ENCODE data around the gene KIF11. TPM values are rescaled to one million over a fixed set of nuclear protein-coding genes. Genes with fewer than 3 reads are reported as not detected.

Gene KIF11
- total RNA-seq, 1 donor from 2014 or later: 5.7 TPM

- no peak for TF ChIP-seq CTCF (IDR thresholded peaks at IDR 0.05; ENCODE audit: insufficient read depth, low read length, poor library complexity, severe bottlenecking)
- Histone ChIP-seq H3K27me3 (ENCODE audit: control insufficient read depth, insufficient read depth, low read length) (no peaks in the 10 kb centered on the region), H3K4me3 (ENCODE audit: low read depth, low read length) (no peak overlapping the region)
These were observed 85.3 kb downstream of the KIF11 start for GRCh38 chr10:92678206-92678605.

GRCh38 chr10:92681306-92681834 is 88.4 kb downstream of the KIF11 start:
- Histone ChIP-seq H3K27me3 (ENCODE audit: control insufficient read depth, insufficient read depth, low read length) (no peaks in the 10 kb centered on the region), H3K36me3 (ENCODE audit: control insufficient read depth, insufficient read depth, low read length) (no peaks in the 10 kb centered on the region), H3K4me3 (ENCODE audit: low read depth, low read length) (no peak overlapping the region)
- TF ChIP-seq CTCF (IDR thresholded peaks at IDR 0.05; ENCODE audit: insufficient read depth, low read length, poor library complexity, severe bottlenecking): no peak
- no peak for DNase-seq (ENCODE audit: low read depth)

More at GRCh38 chr10:92678206-92678605, 85.3 kb downstream of the KIF11 start:
- DNase-seq (ENCODE audit: low read depth): no peak
- no peaks in the 10 kb centered on the region for H3K36me3 ChIP-seq (ENCODE audit: control insufficient read depth, insufficient read depth, low read length)

GRCh38 chr10:92688573-92688926 is 95.6 kb downstream of the KIF11 start:
- TF ChIP-seq CTCF (IDR thresholded peaks at IDR 0.05; ENCODE audit: insufficient read depth, low read length, poor library complexity, severe bottlenecking): no peak
- Histone ChIP-seq H3K36me3 (ENCODE audit: control insufficient read depth, insufficient read depth, low read length) (no peaks in the 10 kb centered on the region), H3K4me3 (ENCODE audit: low read depth, low read length) (peak overlapping the region; percentile 80), H3K27me3 (ENCODE audit: control insufficient read depth, insufficient read depth, low read length) (peaks cover 13% of the 10 kb centered on the region)
- no peak for DNase-seq (ENCODE audit: low read depth)

GRCh38 chr10:92688927-92689662 is 96.2 kb downstream of the KIF11 start:
- no peaks in the 10 kb centered on the region for H3K36me3 ChIP-seq (ENCODE audit: control insufficient read depth, insufficient read depth, low read length)
- peak overlapping the region; percentile 80 for H3K4me3 ChIP-seq (ENCODE audit: low read depth, low read length)
- peaks cover 13% of the 10 kb centered on the region for H3K27me3 ChIP-seq (ENCODE audit: control insufficient read depth, insufficient read depth, low read length)
- DNase-seq (ENCODE audit: low read depth): no peak
- TF ChIP-seq CTCF (IDR thresholded peaks at IDR 0.05; ENCODE audit: insufficient read depth, low read length, poor library complexity, severe bottlenecking): peak; percentile 37

- TF ChIP-seq CTCF (IDR thresholded peaks at IDR 0.05; ENCODE audit: insufficient read depth, low read length, poor library complexity, severe bottlenecking): no peak
- DNase-seq (ENCODE audit: low read depth): no peak
- Histone ChIP-seq H3K4me3 (ENCODE audit: low read depth, low read length) (peak within 1 kb of the TSS; percentile 80), H3K27me3 (ENCODE audit: control insufficient read depth, insufficient read depth, low read length) (peaks cover 13% of the 10 kb centered on the region), H3K36me3 (ENCODE audit: control insufficient read depth, insufficient read depth, low read length) (no peaks in the 10 kb centered on the region)
These were observed 96.8 kb downstream of the KIF11 start, which contains the start of gene HHEX for GRCh38 chr10:92689663-92690210. Gene HHEX (plus strand): TSS chr10:92689955. CDS start chr10:92689987, 32 bp downstream.
